HuH-7 (cell line): ENCODE results near the gene LTA4H.
A peak's percentile ranks its signal among the peaks of the same experiment; 100 is the strongest.
"Not testable (repeated sequence)": the region's sequence is repeated elsewhere in the genome, so short reads cannot be mapped to it uniquely, and the experiment has no call there.

Experiments used
- DNase-seq: peaks from one replicate; pipeline ENCODE4 v3.0.0; 2011; ENCODE audit warnings: low spot score

LTA4H gene

DNA sequence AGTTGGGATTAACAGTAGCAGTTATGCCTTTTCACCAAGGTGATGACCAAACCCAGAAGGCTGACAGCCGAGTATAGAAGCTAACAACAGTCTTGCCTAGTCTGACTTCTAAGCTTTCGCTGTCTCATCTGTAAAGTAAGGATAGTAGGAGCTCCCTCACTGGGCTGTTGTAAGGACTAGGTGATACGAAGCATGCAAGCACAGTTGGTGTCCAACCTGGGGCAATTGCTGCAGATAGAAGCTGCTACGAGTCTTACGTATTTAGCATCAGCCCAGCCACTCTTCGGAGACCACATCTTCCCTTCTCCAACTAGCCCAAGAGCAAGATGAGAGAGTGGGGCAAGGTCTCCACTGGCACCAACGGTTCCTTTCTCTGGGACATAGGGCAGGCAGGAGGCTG, 45.3 kb downstream of the LTA4H start:
- DNase-seq = no peak

DNA sequence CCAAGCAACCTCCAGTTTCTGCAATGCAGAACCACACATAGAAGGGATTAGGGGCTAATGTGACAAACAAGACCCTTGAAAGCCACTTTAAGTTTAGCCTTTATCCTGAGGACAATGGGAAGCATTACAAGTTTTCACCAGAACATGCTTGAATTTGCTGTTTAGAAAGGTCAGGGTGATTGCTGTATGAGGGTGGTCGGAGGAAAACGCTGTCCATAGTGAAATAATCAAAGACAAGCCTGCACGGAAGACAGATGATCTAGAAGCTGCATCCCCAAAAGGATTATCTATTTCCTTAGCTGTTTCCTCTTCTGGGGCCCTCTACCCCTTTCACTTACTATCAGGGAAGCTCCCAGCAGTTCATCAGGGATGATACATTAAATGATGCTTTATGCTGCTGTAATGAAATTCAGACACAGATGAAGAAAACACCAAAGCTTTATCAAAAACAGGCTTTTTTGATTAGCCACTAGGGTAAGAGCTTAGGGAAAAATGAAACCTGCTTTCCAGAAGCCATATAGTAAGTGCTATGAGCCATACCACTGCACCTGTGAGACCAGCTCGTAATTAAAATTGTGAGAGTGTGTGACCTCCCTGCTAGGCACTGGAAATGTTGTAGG, 45.8 kb downstream of the LTA4H start:
- DNase-seq = no peak

DNA sequence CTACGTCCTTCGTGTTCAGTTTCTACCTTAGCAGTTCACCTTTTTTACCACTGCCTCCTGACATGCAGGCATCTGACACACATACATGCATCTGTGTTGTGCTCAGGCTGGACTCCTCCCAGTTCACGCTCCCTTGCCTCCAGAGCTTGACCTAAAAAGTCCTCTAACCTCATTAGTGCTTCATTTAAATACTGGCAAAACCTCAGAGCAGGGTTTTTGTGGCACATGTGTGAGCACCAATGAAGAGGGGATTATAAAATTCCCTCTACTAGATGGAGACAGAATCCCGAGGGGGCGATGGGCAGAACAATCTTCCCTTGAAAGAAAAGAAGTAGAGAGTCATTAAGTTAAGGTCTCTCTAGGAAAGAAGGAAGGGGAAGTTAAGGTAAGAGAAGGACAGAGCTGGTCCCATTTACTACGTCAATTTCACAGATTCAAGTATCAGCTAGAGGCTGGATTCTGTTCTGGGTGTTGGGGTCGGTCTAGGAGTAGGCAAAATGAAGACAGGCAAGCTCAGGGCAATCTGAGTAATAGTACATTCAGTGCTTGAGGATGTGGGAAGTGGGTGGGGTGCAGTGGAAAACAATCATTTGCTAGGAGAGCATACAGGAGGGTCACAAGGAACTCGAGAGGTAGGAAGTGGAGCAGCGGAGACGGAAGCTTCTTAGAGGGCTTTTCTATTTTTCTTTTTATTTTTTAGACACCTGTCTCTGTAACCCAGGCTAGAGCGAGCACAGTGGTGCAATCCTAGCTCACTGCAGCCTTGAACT, 46.7 kb downstream of the LTA4H start:
- DNase-seq = no peak

DNA sequence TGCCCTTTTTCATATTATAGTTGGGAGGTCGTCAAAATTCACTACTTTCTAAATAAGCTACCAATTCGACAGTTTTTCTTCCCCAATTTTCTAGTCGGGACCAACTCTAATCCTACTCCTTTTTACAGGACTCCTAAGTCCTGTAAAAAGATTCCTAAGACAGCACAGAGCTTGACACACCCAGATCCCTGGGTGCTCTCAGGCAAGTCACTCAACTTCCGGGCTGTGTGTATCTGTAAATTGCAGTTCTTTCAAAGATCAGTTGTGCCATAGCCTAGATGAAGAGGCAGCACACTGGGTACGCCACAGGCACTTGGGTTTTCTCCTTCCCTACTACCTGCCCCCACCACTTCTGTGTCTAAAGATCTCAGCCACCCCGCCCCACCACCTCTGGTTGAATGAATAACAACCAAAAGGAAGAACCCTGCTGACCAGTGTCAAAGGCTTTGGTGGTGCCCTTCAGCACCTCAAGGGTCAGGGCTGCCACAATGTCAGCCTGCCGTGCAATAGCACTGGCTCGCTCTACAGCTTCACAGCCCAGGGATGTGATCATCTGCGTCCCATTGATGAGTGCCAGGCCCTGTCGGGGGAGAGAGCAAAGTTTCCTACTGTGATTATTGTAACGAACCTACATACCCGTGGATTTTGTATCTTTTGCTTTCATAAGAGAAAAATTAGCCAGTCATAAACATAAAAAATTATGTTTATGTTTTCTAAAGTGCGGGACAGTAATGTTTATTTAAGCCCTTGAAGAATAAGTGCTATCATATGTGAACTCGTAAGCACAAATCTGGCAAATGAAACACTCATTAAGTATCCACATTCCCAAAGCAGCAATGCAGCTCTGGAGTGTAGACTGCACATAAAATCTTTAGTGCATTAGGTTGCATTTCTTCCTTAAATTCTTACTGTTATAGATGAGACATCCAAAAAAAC, 48.5 kb downstream of the LTA4H start:
- no peak for DNase-seq

DNA sequence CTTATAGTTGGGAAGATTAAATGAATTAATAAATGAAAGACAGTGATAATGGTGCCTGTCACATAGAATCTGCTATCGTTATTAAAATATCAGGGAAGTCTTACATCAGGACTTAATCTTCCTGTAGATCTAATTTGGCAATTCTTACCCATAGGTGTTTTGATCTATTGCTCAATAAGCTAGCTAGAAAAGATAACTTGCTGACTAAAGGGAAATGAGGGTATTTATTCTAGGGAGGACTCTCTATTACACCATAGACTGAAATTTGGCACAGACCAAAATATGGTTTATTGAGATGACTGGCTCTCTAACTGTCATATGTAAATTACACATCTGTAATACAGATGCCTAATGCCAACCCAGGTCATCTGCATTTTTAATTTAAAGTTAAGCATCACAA, 50.7 kb downstream of the LTA4H start:
- DNase-seq = no peak

DNA sequence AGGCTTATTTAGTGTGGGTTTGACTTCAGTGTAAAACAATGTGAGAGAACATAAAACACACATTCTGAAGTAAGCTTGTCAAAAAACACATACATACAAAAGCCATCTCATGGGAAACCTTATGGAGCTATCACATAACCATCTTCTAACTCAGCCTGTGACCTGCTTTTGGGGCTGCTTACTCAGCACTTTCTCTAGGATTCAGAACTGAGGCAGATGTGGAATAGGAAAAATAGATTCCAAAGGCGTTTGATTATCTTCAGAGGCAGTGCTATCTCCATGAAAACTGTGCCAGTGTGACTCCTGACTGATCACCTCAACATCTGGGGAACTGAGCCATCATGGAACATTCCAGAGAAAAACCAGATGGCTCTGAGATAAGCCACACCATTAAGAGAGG, 52.8 kb downstream of the LTA4H start:
- DNase-seq = no peak

DNA sequence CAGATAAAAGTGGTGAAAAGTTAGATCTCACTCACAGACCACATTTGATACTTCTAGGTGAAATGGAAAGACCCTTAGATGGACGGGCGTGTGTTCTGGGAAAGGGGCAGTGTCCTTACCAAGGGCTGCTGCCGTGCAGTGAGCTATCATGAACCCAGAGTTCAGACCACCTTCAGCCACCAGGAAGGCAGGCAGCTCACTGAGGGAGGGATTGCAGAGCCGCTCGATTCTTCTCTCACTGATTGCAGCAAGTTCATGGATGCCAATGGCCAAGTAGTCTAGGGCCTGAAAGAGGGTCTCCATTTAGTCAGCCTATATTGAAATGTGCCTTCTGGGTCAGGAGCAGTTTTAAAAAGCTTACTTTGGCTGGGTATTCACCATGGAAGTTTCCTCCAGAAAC, 55.0 kb downstream of the LTA4H start:
- DNase-seq = no peak

DNA sequence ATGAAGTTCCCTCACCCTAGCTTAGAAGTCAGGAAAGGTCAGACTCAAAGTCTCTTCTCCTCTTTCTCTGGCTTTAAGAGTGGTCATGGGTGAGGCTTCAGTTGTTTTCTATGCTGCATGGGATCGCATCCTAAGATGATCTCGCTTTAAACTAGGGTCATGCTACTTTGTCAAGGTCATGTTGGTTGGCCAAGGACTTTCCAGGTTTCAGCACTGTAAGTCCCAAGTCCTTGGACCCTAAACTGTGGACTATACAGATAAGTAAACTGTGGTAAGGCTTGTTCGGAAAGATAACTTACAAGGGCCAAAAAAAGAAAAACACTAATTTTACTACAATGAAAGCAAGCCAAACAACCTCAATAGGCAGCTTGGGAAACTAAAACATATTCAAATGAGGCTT, 56.6 kb downstream of the LTA4H start:
- no peak for DNase-seq

DNA sequence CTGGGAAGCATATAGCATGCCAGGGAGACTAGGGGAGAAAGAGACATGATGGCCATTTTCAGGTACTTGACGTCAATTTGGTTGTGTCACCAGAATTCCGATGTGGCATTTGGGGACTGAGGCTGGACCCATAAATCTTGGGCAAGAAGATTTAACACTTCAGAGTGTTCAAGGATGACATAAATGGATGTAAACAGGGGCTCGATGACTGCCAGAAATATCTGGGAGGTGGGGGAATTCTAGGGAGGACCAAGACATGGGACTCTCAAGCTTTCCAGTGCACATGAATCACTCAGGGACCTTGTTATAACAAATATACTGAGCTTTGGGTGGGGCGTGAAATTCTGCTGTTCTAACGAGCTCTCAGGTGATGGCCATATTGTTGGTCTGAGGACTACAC, 57.0 kb downstream of the LTA4H start:
- DNase-seq = no peak

DNA sequence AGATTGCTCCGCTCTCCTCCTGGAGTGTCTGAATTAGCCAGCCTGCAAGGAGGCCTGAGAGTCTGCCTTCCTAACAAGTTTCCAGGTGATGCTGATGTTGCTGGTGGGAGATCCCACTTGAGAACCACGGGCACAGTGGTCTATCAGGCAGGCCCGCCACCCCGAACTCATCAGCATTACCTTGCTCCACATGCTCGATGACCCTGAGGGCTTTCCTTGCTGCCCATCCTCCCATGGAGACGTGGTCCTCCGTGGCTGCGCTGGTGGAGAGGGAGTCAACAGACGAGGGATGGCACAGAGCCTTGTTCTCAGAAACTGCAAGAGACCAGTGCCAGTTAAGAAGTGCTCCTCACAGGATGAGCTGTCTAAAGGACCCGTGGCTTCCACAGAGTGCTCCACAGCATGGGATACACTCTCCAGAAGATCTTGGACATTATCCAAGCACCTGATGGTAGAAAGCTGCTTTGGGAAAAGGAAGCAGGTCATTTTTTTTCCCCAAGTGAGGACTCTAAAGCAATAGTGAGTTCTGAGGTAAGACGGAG, 57.6 kb downstream of the LTA4H start:
- no peak for DNase-seq

DNA sequence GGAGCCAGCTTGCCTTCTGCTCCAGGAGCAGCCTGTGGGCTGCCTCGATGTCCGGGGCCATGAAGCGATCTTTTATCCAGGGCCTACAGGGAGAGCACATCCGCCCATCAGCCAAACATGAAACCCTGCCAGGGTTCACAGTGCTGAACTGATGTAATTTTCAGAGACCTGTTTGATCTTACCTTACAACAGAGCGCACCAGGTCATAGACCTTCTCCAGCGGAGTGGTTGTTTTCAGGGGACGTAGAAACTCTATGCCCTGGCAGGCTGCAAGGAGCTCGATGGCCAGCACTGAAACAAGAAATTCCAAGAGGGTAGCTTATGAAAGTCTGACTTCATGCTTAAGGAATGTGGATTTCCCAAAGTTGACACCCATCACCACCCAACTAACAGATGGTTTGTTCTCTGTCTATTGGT, 59.0 kb downstream of the LTA4H start:
- DNase-seq = no peak

DNA sequence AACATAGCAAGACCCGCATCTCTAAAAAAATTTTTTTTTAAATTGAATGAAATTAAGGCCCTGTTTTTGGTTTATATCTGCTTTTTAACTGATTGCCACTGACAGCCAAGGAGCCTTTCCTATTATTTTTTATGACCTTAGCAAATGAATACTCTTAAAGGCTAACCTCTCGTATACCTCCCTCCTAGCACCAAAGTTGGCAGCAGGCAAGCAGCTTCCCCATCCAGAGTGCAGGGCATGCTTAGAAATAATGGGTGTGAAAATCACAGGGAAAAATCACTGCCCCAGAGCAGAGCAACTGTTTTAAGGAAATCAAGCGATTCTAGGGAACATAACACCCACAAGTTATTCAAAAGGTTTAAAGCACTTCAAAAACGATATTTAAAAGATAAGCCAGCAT, 59.9 kb downstream of the LTA4H start:
- DNase-seq = no peak

DNA sequence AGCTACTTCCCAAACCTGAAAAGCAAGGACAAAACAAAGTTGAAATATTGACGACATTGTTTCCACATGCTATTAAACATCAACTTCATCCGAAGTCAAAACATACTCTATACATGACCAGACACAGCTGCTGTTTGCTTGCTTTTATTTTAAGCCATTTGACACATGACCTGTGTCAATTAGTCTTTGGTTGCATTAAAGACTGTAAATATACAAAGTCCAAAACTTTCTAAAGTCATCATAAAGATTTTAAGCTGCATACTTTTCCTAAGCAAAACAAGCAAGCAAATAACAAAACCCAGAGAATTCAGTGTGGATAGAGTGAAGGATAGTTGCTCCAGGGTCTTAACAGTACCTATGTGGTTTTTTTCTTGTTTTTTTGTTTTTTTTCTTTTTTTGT, 61.0 kb downstream of the LTA4H start:
- no peak for DNase-seq

DNA sequence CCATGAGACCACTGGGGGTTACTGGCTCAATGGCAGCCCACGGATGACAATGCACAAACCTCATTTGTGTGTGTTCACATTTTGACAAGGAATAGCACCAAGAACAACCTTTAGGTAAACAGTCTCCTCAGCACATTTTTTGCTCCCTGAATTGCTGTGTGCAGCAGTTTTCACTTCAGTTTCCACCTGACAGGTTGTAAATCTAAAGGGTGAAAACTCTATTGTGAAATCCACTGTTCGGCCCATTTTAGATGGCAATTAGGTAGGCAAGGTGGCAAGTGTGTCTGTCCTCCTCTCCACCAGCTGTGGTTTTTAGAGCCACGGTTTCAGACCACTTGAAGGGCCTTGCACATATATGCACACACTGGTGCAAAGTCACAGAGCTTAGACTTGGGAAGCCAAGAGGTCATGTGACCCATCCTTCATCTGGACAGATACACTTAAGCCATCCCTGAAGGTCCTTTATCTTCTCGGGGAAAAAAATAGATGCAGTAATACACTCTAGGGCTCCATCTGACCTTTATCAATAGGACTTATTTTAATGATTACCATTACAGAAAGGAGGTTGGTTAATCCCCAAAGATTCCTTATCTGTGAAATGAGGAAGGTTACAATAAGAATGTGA, 62.4 kb downstream of the LTA4H start:
- DNase-seq = no peak

DNA sequence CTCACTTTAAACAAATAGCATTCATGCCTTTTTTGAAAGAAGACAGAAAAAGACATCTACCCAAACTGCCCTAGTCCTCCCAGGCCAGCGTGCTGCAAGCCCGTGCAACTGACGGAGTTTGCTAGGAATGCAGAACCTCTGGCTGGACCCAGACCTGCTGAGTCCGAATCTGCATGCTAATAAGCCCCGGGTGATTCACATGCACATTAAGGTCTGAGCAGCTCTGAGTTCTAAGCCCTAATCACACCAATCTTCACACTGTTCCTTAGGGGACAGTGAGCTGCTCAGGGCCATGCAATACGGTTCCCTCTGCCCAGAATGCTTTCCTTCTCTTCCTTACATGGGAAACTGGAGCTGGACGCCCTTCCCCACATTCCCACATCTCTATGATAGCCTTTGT, 64.5 kb downstream of the LTA4H start:
- no peak for DNase-seq

DNA sequence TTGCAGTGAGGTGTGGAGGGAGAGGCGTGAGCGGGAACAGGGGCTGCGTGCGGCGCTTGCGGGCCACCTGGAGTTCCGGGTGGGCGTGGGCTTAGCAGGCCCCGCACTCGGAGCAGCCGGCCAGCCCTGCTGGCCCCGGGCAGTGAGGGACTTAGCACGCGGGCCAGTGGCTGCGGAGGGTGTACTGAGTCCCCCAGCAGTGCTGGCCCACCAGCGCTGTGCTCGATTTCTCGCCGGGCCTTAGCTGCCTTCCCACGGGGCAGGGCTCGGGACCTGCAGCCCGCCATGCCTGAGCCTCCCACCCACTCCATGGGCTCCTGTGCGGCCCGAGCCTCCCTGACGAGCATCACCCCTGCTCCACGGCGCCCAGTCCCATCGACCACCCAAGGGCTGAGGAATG, 66.3 kb downstream of the LTA4H start:
- DNase-seq = not testable (repeated sequence)

DNA sequence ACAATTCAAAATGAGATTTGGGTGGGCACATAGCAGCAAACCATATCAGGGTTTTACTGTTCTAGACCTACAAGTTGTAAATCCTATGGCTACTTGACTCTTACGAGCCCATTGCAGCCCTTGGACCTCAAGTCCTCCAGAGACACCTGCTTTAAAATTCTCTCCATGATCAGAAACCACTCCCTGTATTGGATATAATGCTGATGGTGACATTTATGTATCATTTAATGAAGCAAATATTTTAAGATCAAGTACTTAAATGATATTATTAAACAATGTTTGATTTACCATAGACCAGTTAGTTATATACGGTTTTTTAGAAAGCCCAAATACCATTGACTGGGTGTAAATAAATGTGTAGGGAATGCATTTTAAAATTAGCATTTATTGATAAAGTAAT, 68.1 kb downstream of the LTA4H start:
- no peak for DNase-seq

DNA sequence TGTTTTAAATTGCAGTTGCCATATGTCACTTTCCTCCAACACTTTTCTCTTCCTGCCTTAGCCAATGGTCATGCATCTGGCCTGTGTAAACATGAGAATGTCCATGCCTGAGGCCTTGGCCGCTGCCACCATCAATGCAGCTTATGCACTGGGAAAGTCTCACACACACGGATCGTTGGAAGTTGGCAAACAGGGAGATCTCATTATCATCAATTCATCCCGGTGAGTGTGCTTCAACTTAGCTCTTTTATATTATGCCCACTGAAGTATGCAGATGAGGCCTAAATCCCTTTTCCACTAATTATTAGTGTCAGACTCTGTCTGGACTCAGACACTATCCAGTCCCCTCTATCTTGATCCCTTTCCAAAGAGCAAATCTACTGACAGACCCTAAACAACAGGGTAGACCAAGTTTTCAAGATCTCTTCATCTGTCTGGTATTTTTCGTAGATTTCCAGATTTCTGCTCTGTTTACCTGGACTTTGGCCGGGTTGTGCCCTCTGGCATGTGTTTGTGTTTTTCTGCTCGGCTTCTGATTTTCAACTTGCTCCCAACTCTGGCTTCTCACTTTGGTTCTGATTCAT, 69.0 kb downstream of the LTA4H start:
- peak; percentile 64 for DNase-seq

DNA sequence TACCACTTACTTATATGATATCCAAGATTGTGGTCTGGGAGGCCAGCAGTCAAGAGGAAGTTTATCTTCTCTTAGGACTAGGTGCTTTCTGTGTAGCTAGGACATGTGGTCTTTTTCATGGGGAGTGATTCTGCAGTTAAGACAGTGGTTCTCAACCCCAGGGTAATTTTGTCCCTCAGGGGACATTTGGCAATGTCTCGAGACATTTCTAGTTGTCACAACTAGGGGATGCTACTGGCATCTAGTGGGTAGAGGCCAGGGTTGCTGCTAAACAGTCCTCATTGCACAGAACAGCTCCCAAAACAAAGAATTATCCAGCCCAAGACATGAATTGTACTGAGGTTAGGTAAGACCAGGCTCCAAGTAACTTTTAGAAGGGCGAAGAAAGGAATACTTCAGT, 72.3 kb downstream of the LTA4H start:
- DNase-seq = no peak

DNA sequence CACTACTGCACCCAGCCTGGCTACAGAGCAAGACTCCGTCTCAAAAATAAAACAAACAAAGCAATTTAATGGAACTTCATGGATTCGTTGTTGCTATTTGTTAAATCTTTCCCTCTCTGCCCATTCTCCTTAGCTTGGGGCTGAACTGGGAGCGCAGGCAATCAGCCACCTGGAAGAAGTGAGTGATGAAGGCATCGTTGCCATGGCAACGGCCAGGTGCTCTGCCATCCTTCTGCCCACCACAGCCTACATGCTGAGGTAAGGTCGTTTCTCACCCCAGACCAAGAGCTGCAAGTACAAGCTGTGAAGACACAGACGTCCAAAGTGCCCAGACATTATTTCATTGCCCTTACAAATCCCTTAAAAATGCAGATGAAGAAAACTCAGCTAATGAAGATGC, 73.2 kb downstream of the LTA4H start:
- no peak for DNase-seq

DNA sequence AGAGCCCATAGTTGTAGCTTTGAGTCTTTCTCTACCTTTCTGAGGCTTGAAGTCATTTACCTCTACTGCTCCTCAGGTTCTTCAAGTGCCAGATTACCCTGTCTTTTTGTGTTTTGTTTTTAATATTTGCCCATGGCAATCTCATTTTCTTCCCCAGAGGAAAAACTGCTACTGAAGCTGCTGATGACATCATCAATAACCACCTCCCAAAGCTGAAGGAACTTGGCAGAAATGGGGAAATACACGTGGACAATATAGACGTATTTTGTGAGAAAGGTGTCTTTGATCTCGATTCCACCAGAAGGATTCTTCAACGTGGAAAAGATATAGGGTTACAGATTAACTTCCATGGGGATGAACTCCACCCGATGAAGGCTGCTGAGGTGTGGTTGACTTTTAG, 75.1 kb downstream of the LTA4H start:
- no peak for DNase-seq

DNA sequence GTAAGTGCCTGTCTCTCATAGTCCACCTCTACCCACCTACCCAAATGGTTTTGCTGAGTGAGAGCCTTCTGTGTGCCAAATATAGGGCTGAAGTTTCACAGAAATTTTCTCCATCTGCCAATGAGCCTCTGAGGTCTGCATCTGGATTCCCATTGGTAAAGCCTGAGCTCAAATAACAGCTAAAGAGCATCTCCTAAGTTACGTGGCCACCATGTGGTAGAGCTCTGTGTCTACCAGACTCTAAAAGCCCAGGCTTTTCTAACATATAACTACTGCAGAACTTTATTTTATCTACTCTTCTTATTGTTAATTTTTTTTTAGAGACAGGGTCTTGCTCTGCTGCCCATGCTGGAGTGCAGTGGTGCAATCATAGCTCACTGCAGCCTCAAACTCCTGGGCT, 76.3 kb downstream of the LTA4H start:
- DNase-seq = peak; percentile 48
